Stimulated activated CD8-positive, alpha-beta memory T cell treated with anti-CD3 and anti-CD28 coated beads, Interleukin-12 subunit alpha, Interleukin-12 subunit beta, amount 100 ng/mL, for 4 hours (primary cell): ENCODE results near the gene PHKA2.
"Not testable (repeated sequence)": the region's sequence is repeated elsewhere in the genome, so short reads cannot be mapped to it uniquely, and the experiment has no call there.

Source experiments
- DNase-seq: peaks from one replicate; pipeline ENCODE4 v3.0.0-alpha.2; 2020; ENCODE audit warnings: low read depth

The PHKA2 gene, protein sequence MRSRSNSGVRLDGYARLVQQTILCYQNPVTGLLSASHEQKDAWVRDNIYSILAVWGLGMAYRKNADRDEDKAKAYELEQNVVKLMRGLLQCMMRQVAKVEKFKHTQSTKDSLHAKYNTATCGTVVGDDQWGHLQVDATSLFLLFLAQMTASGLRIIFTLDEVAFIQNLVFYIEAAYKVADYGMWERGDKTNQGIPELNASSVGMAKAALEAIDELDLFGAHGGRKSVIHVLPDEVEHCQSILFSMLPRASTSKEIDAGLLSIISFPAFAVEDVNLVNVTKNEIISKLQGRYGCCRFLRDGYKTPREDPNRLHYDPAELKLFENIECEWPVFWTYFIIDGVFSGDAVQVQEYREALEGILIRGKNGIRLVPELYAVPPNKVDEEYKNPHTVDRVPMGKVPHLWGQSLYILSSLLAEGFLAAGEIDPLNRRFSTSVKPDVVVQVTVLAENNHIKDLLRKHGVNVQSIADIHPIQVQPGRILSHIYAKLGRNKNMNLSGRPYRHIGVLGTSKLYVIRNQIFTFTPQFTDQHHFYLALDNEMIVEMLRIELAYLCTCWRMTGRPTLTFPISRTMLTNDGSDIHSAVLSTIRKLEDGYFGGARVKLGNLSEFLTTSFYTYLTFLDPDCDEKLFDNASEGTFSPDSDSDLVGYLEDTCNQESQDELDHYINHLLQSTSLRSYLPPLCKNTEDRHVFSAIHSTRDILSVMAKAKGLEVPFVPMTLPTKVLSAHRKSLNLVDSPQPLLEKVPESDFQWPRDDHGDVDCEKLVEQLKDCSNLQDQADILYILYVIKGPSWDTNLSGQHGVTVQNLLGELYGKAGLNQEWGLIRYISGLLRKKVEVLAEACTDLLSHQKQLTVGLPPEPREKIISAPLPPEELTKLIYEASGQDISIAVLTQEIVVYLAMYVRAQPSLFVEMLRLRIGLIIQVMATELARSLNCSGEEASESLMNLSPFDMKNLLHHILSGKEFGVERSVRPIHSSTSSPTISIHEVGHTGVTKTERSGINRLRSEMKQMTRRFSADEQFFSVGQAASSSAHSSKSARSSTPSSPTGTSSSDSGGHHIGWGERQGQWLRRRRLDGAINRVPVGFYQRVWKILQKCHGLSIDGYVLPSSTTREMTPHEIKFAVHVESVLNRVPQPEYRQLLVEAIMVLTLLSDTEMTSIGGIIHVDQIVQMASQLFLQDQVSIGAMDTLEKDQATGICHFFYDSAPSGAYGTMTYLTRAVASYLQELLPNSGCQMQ

DNA sequence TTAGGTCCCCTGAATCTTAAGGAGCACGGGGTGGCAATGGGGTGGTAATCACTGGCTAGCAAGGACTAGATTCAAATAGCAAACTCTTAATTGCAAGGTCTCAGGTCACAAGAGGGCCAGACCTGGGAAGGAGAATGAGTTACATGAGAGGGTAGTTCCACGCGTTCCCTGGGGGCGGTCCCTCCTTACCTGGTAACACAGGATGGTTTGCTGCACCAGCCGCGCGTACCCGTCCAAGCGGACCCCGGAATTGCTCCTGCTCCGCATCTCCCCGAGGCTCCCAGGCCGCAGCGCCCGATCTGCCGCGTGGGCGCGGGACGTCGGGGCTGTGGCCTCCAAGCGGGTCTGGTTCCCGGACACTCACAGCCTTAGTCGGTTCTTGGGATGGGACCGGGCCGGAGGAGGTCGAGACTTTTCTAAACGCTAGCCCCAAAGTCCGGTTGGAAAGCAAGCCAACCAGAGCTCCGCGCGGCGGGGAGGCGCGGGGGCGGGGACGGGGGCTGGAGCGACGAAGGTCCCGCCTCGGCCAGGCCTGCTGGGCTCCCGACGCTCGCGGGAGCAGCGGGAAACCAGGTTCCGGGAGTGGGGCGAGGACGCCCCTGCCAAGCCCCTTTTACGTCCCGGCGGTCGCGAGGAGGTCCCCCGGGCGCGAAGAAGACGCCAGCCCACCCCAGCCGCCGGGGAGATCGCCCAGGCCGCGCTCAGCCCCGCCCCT is at the start of gene PHKA2:
TSS of gene PHKA2 (minus strand) at position 449 of the 715 bp plus-strand sequence. CDS start at position 267, 182 bp downstream.
- DNase-seq: peak; percentile 29

GRCh38 chrX:19030805-19031204 is 46.9 kb upstream of the PHKA2 start:
- DNase-seq: no peak

GRCh38 chrX:19028560-19028959 is 44.6 kb upstream of the PHKA2 start:
- DNase-seq: no peak

- no peak for DNase-seq
Measured at GRCh38 chrX:19024366-19024765, 40.5 kb upstream of the PHKA2 start.

DNA sequence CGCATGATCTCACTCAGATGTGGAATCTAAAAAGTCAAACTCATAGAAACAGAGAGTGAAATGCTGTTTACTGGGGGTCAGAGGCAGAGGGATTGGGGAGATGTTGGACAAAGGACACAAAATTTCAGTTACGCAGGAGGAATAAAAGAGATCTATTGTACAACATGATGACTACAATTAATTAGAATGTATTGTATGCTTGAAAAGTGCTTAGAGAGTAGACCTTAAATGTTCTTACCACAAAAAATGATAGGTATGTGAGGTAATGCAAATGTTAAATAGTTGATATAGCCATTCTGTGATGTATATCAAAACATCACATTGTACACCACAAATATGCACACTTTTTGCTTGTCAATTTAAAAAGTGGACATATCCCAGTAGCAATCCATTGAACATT is 36.1 kb upstream of the PHKA2 start:
- no peak for DNase-seq

DNA sequence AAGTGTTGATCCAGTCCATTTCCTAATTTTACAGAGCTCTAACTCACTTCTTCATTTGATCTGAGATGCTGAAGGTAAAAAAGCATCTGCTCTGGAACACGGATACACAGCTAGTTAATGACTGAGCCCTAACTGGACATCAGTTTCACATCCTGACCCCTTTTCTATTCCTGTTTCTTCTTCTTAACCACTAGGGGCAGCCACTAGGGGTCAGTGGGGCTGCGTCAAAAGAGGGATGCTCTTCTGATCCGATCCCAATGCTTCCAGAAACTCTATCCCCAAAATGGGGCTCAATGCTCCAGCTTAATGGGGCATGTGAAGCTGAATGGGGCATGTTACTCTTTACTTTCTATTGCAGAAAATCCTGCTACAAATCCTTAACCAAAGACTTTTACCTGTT is 33.4 kb upstream of the PHKA2 start:
- no peak for DNase-seq

DNA sequence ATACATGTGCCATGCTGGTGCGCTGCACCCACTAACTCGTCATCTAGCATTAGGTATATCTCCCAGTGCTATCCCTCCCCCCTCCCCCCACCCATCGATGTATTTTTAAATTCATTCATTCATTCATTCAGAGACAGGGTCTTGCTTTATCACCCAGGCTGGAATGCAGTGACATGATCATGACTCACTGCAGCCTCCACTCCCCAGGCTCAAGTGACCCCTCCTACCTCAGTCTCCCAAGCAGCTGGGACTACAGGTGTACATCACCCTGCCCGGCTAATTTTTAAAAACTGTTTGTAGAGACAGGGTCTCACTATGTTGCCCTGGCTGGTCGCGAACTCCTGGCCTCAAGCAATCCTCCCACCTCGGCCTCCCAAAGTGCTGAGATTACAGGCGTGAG is 32.7 kb upstream of the PHKA2 start:
- DNase-seq: not testable (repeated sequence)

DNA sequence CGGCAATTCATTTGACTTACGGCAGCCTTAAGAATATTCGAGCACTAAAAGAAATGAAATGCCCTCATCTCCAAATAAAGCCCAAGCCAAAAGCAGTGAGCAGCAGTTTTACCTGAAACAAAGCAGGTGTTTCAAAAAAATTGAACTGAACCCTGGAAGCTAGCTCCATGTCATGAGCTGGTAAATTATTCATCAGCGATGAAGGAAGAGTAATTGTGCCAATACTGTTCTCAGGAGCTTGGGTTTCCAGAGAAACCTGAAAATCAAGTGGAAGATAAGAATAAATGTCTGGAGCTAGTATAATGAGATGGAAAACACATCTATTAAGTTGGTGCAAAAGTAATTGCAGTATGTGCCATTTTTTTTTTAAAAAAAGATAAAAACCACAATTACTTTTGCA is 24.0 kb upstream of the PHKA2 start:
- no peak for DNase-seq

DNA sequence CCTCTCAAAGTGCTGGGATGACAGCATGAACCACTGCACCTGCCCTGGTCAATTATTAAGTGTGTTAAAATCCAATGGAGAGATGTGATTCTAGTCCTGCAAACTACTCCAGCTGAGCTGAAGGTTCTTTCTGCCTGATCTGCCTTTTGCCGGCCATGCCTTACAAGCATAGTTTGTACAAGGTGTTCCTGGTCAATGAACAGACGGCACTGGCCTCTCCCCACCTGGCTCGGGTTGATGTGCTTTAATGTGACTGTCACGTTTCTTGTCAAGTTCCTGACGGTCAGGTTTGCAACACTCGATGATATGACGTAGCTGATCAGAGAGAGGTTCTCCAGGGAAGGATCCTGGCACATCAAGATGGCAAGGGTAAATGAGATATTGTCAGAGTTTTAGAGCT is 23.1 kb upstream of the PHKA2 start:
- DNase-seq: no peak

DNA sequence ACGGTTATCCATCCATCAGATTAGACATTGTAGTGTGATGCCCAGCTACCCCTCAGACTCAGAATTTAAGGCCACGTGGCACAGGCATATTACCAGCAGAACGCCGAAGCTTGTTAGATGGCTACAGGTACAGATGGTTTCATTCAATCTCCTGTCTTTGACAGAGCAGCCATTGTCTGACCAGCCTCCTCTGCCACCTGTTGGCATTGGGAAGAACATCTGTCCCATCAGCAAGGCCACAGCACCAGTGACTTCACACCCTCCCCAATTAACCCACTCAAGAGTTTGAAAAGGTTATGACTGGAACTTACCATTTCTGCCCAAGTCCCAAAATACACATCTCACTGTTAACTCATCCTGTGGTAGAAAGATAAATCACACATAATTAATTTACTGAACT is 22.0 kb upstream of the PHKA2 start:
- DNase-seq: no peak

- DNase-seq: no peak
Measured at GRCh38 chrX:19003756-19004155, 19.8 kb upstream of the PHKA2 start.

- no peak for DNase-seq
Measured at GRCh38 chrX:18998653-18999052, 14.7 kb upstream of the PHKA2 start.

GRCh38 chrX:18997916-18998315 is 14.0 kb upstream of the PHKA2 start:
- DNase-seq: no peak

DNA sequence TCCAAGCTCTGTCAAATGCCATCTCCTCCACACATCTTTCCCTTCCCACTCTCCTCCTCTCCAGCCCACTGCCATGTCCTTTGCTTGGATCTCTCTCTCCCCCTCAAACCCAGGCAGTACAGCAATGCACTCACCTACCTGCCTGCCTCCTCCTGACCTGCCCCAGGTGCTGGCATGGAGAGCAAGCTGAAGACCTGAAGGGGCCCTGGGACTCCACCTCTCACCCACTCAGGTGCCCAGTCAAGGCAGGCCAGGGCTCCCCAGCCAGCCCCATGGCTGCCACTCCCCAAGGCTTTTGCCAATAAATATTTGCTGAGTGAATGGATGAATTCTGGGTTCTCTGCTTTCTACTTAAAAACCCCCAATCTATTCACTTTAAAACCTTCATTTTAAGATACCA is 12.6 kb upstream of the PHKA2 start:
- DNase-seq: no peak

DNA sequence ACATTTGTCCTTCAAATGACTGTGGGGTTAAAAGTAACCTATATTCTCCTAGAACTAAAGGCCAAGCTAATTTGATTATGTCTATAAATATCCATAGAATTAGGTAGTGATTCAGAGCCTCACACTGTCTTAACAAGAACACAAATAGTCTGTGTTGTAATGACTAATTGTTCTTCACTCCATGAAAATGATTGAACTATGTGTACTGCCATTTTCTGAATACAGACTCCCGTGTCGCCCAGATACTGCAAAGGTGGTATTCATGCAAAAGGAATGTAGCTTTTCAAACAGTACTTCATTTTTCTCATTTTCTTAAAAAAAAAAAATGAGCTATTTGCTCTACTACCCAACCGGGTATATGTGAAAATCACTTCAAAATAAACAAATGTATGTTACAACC is 11.3 kb upstream of the PHKA2 start:
- no peak for DNase-seq

DNA sequence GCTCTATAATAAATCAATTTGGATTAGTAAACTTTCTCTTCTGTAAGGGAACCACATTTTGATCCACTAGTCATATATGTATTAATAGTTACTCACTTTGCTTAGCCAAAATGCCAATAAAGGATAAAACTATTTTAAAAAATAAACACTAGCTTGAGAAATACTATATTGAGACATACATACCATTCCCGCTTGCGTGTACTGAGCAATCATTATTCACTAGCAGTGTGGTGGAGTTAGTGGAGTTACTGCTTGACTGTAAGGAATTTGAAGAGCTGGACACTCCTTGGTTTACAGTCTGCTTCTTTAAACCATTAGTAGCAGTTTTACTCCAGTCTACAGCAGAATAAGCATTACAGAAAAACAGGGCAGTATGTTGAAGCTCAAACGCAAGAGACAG is 10.8 kb upstream of the PHKA2 start:
- no peak for DNase-seq

DNA sequence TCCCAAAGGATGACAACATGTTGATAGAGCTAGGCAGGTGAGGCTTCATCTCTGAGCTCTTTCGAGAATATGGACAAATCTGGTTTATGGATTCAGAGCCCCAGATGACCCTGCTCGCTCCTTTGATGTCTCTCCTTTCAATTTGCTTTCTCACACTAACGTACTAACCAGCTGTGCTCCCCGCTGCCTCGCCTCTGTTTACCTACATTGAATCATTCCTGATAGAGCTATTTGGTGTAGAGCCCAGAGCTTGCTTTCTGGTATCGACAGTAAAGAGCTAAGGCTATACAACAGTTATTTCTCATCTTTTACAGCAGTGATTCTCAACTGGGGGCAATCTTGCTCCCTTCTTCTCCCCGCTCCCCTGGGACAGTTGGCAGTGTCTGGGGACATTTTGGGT is 8.9 kb upstream of the PHKA2 start:
- DNase-seq: no peak

GRCh38 chrX:18985186-18985435 is 1.2 kb upstream of the PHKA2 start:
- DNase-seq: no peak

GRCh38 chrX:18984381-18985185 is 669 bp upstream of the PHKA2 start:
- peak; percentile 76 for DNase-seq

DNA sequence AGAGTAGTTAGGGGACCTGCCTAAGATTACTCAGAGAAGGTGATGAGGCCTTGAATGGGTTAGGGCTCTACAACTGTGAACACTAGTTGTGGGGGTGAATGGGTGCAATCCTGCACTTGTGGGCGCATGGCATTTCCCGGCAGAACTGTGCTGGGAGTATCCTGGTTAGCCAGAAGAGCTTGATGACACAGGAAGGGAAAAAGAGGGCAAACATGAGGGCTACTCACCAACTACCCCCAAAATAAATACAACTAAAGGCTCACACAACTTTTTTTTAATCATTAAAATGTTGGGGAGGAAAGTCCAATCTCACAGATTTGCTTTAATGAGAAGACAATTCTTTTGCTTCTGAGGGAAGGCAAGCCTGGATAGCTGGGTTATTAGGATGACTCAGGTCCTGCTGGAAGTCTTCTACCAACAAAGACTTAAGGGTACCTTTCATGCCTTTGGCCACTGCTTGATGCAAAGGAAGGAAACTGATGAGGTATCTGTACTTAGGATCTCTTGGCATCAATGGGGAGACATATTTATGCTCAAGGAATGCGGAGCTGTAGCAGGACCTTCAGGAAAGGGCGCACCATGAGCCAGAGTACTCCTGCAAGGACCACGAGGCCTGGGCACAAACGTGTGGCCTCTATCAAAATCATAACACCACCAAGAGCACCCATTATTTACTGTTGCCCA is 2.6 kb downstream of the PHKA2 start:
- DNase-seq: no peak

DNA sequence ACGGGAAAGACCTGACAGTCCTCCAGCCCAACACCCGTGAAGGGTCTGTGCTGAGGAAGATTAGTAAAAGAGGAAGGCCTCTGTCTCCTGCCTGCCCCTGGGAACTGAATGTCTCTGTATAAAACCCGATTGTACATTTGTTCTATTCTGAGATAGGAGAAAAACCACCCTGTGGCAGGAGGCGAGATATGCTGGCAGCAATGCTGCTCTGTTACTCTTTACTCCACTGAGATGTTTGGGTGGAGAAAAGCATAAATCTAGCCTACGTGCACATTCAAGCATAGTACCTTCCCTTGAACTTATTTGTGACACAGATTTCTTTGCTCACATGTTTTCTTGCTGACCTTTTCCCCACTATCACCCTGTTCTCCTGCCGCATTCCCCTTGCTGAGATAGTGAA is 3.7 kb downstream of the PHKA2 start:
- DNase-seq: not testable (repeated sequence)
